GM10248 (cell line): ENCODE data around the gene FOXA1.

Experiments used
- CTCF ChIA-PET: fragments of 300-600 bp; sonication (Branson Sonifier 250); formaldehyde crosslinking; extraction: SDS; loops from one replicate; lab custom pipeline; 2021; ENCODE audit warnings: antibody characterized with exemption; lab: Yijun Ruan, JAX
- POLR2A ChIA-PET: fragments of 350-650 bp; sonication (Branson Sonifier 250); formaldehyde crosslinking; extraction: SDS; loops from one replicate; lab custom pipeline; 2020; ENCODE audit warnings: antibody characterized with exemption; lab: Yijun Ruan, JAX
- DNase-seq: peaks from one replicate; pipeline ENCODE4 v3.0.0; 2012; ENCODE audit errors: extremely low spot score
- TF ChIP-seq, protein P1 (sequence below): IDR thresholded peaks from 2 replicates; pipeline ENCODE4 v1.5.1; 2012; ENCODE audit warnings: mild to moderate bottlenecking, low read depth; ENCODE audit errors: extremely low read depth, missing control alignments, control extremely low read depth

FOXA1 gene

DNA sequence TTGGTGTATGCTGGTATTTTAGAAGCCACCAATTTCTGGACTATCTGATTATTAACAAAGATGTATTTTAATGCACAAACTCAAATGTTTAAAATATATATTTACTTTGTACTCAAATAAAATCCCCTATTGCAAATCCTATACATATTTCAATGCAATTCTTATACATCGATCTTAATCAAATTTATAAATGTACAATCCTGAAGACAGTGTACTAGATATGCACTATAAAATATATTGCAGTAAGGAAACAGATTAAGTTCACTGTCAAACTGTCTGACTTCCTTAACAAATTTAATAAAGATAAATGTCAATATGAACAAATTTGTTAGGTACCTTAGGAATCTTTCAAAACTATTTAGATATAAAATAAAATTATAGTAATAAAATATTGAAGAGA is 43.9 kb downstream of the FOXA1 start:
- no peak for DNase-seq
- CTCF ChIA-PET: no interaction called here
- POLR2A ChIA-PET: no interaction called here
- TF ChIP-seq, protein P1, sequence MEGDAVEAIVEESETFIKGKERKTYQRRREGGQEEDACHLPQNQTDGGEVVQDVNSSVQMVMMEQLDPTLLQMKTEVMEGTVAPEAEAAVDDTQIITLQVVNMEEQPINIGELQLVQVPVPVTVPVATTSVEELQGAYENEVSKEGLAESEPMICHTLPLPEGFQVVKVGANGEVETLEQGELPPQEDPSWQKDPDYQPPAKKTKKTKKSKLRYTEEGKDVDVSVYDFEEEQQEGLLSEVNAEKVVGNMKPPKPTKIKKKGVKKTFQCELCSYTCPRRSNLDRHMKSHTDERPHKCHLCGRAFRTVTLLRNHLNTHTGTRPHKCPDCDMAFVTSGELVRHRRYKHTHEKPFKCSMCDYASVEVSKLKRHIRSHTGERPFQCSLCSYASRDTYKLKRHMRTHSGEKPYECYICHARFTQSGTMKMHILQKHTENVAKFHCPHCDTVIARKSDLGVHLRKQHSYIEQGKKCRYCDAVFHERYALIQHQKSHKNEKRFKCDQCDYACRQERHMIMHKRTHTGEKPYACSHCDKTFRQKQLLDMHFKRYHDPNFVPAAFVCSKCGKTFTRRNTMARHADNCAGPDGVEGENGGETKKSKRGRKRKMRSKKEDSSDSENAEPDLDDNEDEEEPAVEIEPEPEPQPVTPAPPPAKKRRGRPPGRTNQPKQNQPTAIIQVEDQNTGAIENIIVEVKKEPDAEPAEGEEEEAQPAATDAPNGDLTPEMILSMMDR: no peak

DNA sequence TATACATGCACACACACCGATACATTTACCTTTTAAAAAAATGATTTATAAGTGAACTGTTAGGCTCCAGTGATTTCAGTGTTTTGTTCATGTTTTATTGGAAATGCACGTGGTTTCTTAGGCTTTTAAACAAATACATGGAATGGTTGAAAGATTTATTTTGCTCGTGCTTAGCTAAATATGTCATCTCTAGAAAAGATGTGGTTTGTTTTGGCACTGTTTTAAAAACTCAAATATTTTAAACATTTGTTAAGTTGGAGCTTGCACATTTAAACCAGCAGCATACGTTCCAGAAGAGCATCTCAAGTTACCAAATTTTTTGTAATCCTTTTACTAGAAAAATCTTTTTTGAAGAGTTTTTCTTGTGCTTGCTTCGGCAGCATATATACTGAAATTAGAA is 44.5 kb downstream of the FOXA1 start:
- no peak for DNase-seq
- TF ChIP-seq, protein P1: no peak
- POLR2A ChIA-PET: no interaction called here
- CTCF ChIA-PET: no interaction called here

DNA sequence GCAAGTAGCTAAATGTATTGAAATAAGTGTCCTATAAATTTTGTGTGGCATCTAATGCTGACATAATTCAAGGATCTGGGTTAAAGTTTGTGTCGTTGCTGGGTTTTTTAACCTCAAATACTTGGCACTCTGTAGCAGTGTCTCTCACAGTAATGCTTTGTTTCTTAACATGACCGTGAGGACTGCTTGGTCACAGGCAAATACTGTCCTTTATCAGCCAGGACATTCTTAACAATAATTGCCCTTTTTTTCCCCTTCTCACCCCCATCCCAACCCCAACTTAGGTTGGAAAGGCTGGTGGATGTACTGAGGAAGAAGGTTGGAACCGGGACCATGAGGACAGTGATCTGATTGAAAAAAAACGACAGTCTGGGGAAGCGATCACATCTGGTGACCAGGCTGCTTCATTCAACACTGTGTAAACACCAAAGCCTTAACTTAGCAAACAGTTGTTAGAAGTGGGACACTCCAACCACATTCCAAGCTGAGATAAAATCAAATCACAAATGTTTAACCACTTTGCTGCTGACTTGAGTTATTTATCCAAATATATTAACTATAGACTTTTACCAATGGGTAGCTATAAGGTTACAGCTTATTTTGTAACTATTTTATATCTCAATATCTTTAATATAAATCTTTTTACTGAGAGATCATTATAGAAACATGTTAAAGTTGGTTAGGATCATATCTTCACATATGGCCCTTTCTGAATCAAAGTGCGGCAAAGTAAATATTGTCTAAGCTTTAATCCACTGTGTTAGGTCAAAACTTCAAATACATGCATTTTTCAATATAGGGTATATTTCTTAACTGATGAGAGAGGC is 48.2 kb downstream of the FOXA1 start:
- ChIA-PET POLR2A (no interaction called here), CTCF (no interaction called here)
- TF ChIP-seq, protein P1: no peak
- DNase-seq: no peak

DNA sequence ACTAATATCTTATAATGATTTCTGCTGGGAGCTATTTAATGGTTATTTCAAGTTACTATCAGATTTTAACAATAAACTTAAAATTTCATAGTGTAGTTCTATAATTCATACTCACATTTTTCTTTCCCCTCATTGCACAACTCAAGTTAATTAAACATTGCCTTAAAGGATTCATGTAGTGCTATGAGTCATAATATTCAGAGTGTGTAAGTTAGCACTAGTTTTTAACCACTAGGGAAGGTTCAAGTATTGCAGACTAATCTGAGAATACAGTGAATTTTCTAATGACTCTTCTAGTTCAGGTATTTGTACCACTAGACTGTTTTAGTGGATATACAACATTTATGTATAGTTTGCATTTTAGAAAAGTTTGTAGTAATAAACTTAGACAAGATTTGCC is 49.9 kb downstream of the FOXA1 start:
- no peak for DNase-seq
- TF ChIP-seq, protein P1: no peak
- CTCF ChIA-PET: no interaction called here
- POLR2A ChIA-PET: no interaction called here

DNA sequence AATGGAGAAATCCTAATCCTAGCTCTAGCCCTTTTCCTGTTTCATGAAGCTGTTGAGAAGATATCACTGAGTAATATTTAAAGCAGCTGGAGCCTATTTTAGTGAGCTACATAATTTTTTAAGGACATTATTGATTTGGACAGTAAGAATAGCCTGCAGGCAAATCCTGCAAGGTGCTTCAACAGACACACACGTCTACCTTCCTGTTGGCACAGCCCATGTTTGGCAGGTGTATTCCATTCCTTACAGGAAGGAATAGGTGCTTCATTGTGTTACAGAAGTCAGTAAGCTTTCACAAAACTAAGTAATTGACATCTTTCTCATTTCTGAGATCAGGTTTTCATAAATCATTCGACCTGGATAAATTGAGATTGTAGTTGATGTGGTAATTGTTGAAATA is 50.6 kb downstream of the FOXA1 start:
- ChIA-PET POLR2A (no interaction called here), CTCF (no interaction called here)
- no peak for DNase-seq
- TF ChIP-seq, protein P1: no peak

DNA sequence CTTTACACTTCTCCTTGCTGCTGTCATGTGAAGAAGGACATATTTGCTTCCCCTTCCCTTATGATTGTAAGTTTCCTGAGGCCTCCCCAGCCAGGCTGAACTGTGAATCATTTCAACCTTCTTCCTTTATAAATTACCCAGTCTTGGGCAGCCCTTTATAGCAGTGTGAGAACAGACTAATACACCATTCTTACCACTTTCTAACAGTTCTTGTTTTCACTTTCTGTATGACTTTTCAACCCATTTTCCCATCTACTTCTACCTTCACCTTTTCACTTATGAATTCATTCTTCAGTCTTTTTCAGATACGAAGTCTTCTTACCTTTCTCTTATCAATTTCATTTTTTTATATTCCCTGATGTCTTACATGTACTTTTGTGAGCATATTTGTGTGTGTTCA is 55.1 kb downstream of the FOXA1 start:
- TF ChIP-seq, protein P1: no peak
- ChIA-PET CTCF (no interaction called here), POLR2A (no interaction called here)
- no peak for DNase-seq
